ENCODE data around the gene CHST5. TPM values are rescaled to one million over a fixed set of nuclear protein-coding genes. Genes with fewer than 3 reads are reported as not detected.
A peak's percentile ranks its signal among the peaks of the same experiment; 100 is the strongest.
"Not testable (repeated sequence)": the region's sequence is repeated elsewhere in the genome, so short reads cannot be mapped to it uniquely, and the experiment has no call there.

Gene CHST5
- total RNA-seq, 1 donor from 2014 or later, result 0.41 TPM

- FAIRE-seq; DNase-seq (ENCODE audit: low spot score in 2 of 2): not testable (repeated sequence)
These were observed 19.5 kb downstream of the CHST5 start for GRCh38 chr16:75516189-75516966.

DNA sequence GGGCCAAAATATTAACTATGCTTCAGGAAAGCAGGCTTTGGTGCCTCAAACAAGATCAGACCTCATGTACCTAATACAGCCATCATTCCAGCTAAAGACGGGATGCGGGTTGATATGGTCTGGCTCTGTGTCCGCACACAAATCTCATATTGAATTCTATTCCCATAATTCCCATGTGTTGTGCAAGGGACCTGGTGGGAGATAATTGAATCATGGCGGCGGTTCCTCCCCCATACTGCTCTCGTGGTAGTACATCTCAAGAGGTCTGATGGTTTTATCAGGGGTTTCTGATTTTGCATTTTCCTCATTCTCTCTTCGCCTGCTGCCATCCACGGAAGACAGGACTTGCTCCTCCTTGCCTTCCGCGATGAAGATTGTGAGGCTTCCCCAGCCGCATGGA lies 21.6 kb downstream of the CHST5 start:
- no peak for FAIRE-seq

DNA sequence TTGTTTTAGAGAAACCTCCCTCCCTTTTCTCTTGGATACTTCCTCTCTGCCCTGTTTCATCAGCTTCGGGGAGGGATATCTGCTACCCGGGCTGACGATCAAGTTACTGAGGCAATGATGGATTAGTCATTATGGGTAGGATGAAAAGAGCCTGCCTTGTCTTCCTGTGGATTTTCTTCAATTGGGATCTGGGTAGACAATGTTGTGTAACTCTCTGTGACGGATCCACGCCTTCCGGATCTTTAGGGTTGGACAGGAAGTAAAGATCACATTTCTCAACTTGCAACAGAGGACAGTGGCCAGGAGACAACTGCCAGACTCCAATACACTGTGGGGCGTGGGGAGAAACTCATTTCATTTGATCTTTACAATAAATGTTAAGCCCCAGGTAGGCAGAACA lies 29.3 kb downstream of the CHST5 start:
- FAIRE-seq (no peak), DNase-seq (ENCODE audit: low spot score in 2 of 2) (no peak)

More for the DNA sequence above, 21.6 kb downstream of the CHST5 start:
- DNase-seq (ENCODE audit: low spot score in 2 of 2), result no peak

DNA sequence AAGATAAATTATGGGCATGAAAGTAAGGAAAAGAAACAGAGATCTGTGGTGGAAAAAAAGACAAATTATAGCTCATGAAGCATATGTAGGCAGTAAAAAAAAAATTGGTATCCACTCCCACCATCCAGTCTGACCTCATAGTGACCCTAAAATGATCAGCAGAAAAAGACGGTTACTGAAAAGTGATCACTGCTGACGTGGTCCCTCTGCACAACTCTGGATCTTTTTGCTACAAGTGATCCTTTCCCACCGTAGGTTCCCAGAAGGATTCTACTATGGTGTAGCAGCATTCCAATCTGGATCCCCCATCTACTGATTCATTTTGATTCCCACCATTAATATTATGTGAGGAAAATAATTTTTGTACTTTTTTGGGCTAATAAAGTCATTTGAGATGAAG lies 29.8 kb downstream of the CHST5 start:
- DNase-seq (ENCODE audit: low spot score in 2 of 2) (no peak), FAIRE-seq (no peak)

- DNase-seq (ENCODE audit: low spot score in 2 of 2) (no peak), FAIRE-seq (no peak)
These were observed 32.1 kb downstream of the CHST5 start for GRCh38 chr16:75503801-75504200.

GRCh38 chr16:75502916-75503605 lies 32.8 kb downstream of the CHST5 start:
- no peak for DNase-seq (ENCODE audit: low spot score in 2 of 2)
- no peak for FAIRE-seq

DNA sequence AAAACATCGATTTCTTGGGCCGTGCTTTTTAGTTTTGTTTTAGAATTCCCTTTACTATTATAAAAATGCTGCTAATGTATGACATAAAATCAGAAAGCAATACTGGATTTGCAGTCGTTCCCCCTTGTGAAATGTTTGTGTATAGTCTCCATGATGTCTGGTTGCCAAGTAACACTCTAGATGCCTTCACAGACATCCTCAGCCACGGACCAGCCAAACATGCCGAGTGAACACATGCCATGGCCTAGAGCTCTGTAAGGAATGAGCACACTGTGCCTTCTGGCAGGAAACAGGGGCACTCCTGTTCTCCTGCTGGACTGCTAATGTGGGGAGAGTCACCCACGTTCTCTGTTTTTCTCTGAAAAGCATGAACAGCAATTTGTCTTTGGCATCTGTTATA lies 34.1 kb downstream of the CHST5 start:
- DNase-seq (ENCODE audit: low spot score in 2 of 2); FAIRE-seq: not testable (repeated sequence)

DNA sequence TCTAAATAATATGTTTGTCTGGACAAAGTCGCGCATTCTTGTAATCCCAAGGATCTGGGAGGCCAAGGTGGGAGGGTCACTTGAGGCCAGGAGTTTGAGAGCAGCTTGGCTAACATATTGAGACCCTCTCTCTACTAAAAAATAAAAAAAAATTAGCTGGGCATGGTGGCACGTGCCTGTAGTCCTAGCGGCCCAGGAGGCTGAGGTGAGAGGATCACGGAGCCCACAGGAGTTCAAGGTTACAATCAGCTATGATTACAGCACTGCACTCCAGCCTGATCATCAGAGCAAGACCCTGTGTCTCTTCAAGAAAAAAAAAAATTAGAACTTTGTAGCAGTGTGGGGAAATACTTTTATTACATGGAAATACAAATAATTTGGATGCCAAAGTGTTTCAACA lies 34.5 kb downstream of the CHST5 start:
- FAIRE-seq, result no peak
- no peak for DNase-seq (ENCODE audit: low spot score in 2 of 2)

- FAIRE-seq; DNase-seq (ENCODE audit: low spot score in 2 of 2): not testable (repeated sequence)
These were observed 37.1 kb downstream of the CHST5 start for GRCh38 chr16:75498605-75499322.

DNA sequence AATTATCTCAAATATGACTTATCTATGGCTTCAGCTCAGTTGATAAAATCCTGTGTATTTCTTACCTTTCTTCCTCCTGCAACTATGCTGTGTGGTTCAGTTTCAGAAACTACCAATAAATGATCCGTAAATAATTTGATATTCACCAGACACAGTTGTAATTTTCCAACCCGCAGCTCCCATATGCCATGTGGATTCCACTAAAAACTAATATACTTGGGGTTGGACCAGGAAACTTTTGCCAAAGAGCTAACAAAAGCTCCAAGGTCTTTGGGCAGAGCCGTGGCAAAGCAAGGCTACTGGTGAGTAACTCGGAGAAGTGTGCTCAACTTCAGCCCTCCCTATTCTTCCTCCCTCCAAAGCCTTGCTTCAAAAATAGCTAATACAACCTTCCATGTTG lies 38.4 kb downstream of the CHST5 start:
- FAIRE-seq (no peak), DNase-seq (ENCODE audit: low spot score in 2 of 2) (no peak)

DNA sequence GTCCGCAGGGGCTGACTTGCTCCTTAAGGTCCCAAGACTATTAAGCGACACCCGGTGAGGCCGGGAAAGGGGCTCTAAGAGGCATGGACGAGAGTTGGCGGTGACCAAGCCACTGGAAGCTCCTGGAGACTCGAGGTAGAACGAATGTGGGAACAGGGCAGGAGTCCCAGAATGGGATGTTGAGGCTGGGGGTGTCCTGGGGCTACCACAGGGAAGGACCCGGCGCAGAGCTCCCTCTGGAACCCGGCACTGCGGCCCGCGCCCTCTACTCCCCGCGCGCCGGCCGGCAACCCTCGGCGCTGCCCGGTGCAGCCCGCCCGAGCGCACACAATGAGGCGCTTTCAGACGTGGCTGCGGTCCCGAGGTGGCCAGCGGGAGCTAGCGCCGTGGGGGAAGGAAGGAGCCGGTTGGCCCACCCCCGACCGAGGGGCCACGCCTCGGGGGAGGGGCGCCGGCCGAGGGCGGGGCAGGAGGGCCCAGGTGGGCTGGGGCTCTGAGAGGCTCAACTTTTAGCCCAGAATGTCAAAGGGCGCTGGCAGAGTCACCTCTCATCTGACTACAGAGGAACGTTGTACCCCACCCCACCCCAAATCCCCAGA lies 40.7 kb downstream of the CHST5 start, which contains the start of gene CHST6:
Gene CHST6, minus strand, starts transcription at position 366 of the 599 bp plus-strand sequence. CDS start 15,613 bp downstream, outside the sequence.
- FAIRE-seq (no peak), DNase-seq (ENCODE audit: low spot score in 2 of 2) (peak; percentile 70 to 75)

DNA sequence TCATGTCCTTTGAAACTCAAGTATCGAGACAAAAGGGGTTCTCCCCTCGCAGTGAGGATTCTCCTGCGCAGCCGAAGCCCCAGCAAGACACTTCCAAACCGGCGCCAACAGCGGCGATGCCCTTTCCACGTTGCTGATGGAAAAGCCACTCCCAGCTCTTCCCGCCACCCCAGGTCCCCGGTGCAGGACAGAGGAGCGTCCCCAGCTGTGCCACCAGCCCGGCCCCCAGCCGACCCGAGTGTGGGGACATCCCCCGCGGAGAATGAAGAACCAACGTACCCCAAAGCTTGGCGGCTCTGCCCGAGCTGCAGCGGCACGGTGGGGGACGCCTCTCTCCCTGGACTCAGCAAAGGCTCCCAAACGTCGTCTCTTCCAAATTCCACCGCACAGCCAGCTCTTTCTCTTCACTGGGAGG lies 41.2 kb downstream of the CHST5 start:
- FAIRE-seq (no peak), DNase-seq (ENCODE audit: low spot score in 2 of 2) (no peak)

DNA sequence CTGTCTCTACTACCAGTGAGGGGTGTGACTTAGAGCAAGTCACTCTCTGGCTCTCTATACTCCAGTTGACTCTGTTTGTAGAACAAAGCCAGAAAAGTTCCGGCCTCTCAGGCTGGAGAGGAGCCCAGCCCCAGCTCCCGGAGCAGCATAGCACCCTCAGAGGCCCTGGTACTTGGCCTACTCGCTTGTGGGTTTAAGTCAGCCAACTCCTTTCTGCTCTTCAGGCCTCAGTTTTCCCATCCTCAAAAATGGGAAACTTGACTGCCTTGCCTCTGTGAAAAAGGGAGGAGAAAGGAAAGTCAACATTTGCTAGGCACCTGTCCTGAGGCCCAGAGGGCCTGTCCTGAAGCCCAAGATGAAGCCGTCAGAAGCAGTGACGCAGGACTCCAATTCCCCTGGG lies 41.7 kb downstream of the CHST5 start:
- FAIRE-seq, result no peak
- DNase-seq (ENCODE audit: low spot score in 2 of 2), result no peak

GRCh38 chr16:75491876-75492275 lies 44.0 kb downstream of the CHST5 start:
- DNase-seq (ENCODE audit: low spot score in 2 of 2) (peak in 1 of 2 donors; percentile 61), FAIRE-seq (no peak)

DNA sequence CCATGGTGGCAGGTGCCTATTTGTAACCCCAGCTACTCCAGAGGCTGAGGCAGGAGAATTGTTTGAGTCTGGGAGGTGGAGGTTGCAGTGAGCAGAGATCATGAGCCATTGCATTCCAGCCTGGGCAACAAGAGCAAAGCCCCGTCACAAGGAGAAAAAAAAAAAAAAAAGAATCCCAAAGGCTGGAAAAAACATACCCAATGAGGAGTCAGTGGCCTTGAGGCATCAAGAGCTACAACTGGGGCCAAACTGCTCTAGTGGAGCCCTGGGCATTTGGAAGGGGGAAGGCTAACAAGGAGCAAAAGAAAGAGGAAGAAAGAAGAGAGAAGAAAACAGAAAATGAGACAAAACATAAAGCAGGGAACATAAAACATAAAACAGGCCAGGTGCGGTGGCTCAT lies 47.6 kb downstream of the CHST5 start:
- FAIRE-seq, result no peak
- no peak for DNase-seq (ENCODE audit: low spot score in 2 of 2)

- DNase-seq (ENCODE audit: low spot score in 2 of 2), result no peak
These were observed 49.1 kb downstream of the CHST5 start for GRCh38 chr16:75486676-75487313.

GRCh38 chr16:75486014-75486675 lies 49.8 kb downstream of the CHST5 start:
- no peak for FAIRE-seq
- no peak for DNase-seq (ENCODE audit: low spot score in 2 of 2)

More at GRCh38 chr16:75486676-75487313, 49.1 kb downstream of the CHST5 start:
- FAIRE-seq, result no peak

- no peak for DNase-seq (ENCODE audit: low spot score in 2 of 2)
- no peak for FAIRE-seq
These were observed 50.5 kb downstream of the CHST5 start for GRCh38 chr16:75485230-75486013.

- no peak for DNase-seq (ENCODE audit: low spot score in 2 of 2)
- no peak for FAIRE-seq
These were observed 52.7 kb downstream of the CHST5 start for GRCh38 chr16:75483222-75483621.
